Iris pigment epithelial cell (primary cell): Measurements from ENCODE around the gene TLR6.
A peak's percentile ranks its signal among the peaks of the same experiment; 100 is the strongest.

Experiments
- DNase-seq: peaks from one replicate; pipeline ENCODE4 v3.0.0-alpha.2; 2011; ENCODE audit warnings: low read depth

The TLR6 gene

DNA sequence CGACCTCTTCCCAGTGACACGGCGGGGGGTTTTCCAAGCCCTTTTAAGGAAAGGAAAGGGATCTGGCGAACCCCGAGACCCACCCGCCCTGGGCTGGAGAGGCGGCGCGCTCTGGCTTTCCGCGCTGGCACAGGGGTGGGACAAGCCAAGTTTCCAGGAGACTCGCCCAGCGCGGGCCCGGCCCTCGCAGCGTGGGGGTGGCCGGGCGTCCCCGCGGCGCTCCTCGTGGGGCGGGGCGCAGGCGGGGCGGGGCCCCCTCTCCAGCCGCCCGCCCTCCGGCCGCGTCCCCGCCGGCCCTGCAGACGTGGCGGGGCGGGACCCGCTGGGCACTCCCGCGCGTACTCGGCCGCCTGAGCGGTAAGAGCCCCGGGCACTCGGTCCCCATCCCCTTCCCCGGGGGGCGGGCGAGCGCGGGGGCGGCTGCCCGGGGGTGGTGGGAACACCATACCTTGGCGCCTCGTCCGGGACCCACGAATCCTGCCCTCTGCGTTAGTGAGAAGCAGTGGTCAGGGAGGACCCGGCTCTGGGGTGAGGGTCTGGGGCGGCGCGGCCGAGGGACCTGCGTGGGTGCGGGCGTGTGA is 11.0 kb upstream of the TLR6 start, which contains the start of gene FAM114A1:
FAM114A1 (plus strand) TSS at position 329 of the 581 bp plus-strand sequence. CDS start 10,273 bp downstream, outside the sequence.
- DNase-seq = peak; percentile 79

DNA sequence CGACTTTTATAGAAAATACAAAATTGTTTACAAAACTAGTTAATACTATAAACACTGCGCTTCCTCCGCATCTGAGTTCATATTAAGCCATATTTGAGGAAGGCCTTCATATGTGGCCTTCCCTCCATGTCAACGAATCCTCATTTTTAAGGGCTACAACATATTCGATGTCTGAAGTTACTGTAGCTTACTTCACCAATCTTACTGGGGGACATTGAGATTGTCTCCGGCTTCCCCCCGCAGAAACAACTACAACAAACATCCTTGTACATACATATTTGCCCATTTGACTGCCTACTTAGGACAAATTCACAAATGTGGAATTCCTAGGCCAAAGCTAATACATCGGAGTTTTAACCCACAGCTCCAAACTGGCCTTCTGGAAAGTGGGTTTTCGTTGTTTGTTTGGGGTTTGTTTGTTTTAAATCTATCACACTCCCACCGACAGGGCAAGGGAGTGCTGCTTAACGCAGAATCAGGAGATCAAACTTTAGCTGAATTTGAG is 10.4 kb upstream of the TLR6 start:
- no peak for DNase-seq

- DNase-seq = no peak
Observed at GRCh38 chr4:38865445-38865844, 8.8 kb upstream of the TLR6 start.

GRCh38 chr4:38861791-38862190 is 5.2 kb upstream of the TLR6 start:
- DNase-seq = no peak

DNA sequence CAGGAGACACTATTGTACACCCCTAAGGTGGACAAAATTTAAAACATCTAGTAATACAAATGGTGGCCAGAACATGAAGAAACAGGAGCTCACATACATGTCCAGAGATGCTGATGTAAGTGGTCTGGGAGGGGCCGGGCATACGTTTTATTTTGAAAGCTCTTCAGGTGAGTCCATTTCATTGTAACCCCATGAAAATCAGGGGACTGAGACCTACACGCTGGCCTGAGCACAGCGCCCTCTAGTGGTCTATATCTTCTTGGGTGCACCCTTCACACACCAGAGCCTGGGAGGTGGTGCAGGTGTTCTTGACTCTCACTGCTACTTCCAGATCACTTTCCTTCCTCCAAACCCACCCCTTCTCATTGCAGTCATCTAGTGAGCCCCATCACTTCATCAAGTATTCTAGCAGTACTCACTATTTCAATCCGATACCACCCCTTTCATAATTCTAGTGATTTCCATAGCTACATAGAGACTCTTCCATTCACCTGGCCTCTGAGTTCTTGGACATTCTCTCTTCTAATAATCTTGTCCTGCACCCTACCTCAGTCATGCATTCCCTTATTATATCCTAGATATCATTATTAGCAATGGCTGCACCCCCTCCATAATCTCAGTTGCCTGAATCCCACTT is 4.3 kb upstream of the TLR6 start:
- peak; percentile 64 for DNase-seq

DNA sequence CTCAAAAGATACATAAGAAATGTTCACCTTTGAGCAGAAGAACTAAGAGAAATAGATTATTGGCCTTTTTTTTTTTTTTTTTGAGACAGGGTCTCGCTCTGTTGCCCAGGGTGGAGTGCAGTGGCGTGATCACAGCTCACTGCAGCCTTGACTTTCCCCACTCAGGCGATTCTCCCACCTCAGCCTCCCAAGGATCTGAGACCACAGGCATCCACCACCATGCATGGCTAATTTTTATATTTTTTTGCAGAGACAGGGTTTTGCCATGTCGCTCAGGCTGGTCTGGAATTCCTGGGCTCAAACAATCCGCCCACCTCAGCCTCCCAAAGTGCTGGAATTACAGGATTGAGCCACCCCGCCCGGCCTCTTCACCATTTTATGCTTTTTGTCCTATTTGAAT is 2.9 kb upstream of the TLR6 start:
- no peak for DNase-seq

DNA sequence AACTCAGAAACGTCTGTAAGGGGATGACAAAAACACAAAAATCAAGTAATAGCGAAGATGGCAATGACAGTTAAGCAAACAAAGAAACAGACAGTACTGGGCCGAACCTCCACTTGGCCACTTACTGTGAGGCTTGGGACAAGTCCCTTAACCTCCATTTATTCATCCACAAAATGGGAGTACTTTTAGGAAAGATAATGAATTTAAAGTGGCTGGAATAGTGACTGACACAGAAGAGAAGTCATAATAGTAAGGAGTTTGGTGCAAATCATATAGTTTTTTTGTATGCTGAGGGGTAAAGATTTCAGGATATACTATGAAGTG is 1.4 kb upstream of the TLR6 start:
- no peak for DNase-seq

DNA sequence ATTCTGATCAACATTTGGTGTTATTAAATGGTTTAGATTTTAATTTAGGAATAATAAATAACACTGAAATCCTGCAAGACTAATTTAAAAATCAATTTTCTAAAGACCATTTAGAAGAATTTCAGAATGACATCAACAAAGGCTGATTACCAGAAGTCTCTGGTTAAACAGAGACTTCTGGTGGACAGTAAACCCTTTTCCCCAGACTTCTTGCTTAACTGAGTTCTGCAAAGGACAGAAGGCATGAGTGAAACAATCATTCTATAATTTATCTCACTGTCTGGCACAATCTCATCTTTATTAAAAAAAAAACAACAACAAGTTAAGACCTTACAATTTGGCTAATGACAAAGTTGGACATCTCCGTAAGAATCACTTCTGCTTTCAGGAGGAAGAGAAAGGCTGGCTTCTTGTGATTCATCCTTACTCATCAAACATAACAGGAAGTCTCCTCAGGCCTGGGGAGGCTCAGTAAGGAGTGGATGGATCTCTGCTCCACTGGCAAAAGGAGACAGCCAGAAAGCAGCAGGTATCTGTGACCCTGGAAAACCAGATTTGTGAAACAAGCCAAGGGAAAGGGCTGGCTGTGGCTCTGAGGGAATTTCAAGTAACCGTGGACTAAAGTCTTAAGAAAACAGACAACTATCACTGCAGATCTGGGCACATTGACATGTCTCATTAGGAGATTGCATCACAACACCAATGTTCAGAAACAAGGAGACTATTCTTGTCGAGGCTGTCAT is 908 bp upstream of the TLR6 start:
- DNase-seq = peak; percentile 95

- no peak for DNase-seq
Observed at GRCh38 chr4:38856046-38856445, 571 bp downstream of the TLR6 start.

DNA sequence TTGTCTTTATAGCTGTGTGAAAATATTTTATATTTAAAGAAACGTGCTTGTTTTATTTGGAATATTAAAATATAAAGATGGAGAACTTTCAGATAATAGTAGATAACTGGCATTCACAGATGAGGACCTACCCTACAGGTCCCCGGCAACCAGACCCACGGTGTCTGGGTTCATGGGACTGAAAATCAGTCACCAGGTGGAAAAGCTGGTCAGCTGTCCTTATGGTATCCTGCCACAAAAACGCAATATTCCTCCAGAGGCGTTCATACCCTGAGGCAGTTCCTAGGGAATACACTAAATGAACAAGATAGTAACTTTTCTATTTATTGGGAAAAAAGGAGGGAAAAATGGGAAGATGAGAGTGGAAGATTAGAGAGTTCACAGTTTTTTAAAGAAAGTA is 1.2 kb downstream of the TLR6 start:
- DNase-seq = no peak

GRCh38 chr4:38846015-38846414 is 10.6 kb downstream of the TLR6 start:
- peak; percentile 38 for DNase-seq

- DNase-seq = no peak
Observed at GRCh38 chr4:38842994-38843393, 13.6 kb downstream of the TLR6 start.

DNA sequence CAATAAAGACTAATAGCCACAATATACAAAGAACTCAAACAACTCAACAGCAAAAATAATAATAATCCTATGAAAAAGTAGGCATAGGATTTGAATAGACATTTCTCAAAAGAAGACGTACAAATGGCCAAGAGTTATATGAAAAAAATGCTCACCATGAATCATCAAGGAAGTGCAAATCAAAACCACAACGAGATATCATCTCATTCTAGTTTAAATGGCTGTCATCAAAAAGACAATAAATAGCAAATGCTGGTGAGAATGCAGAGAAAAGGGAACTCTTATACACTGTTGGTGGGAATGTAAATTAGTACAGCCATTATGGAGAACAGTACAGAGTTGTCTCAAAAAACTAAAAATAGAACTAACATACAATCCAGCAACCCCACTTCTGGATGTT is 18.8 kb downstream of the TLR6 start:
- DNase-seq = peak; percentile 70

DNA sequence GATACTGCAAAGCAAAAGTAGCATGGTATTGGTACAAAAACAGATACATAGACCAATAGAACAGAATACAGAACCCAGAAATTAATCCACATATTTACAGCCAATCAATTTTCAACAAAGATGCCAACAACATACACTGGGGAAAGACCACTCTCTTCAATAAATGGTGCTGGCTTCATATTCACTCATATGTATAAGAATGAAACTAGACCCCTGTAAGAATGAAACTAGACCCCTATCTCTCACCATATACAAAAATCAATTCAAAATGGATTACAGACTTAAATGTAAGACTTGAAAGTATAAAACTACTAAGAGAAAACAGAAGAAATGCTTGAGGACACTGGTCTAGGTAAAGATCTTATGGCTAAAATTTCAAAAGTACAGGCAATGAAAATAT is 19.3 kb downstream of the TLR6 start:
- no peak for DNase-seq

- no peak for DNase-seq
Observed at GRCh38 chr4:38834570-38834969, 22.0 kb downstream of the TLR6 start.

GRCh38 chr4:38832624-38833528 is 23.7 kb downstream of the TLR6 start:
- DNase-seq = no peak

DNA sequence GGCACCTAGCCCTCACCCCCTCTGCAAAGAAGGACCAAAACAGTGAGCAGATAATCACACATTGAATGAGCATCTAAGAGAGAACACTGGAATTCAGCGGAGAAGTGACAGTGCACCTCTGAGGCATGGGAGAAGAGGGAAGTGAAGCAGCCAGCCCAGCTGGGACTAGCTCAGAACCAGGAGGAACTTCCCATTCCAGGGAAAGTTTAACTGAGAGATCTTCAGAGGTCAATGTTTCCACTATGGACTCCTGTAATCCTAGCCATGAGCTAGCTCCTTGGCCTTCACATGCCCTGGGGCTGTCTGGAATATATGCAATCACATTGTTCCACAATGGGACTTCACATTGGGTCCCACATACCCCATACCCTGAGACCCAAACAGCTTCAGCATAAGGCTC is 24.4 kb downstream of the TLR6 start:
- DNase-seq = no peak

DNA sequence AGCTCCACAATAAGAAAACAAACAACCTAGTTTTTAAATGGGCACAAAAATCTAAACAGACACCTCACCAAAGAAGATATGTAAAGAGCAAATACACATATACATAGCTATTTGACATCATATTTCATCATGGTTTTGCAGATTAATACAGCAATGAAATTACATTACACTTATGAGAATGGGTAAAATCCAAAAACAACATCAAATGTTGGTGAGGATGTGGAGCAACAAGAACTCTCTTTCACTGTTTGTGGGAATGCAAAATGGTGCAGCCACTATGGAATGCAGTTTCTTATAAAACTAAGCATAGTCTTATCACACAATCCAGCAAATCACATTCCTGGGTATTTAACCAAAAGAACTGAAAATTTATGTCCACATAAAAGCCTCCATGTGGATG is 25.0 kb downstream of the TLR6 start:
- DNase-seq = peak; percentile 50

GRCh38 chr4:38829237-38829636 is 27.4 kb downstream of the TLR6 start:
- no peak for DNase-seq

DNA sequence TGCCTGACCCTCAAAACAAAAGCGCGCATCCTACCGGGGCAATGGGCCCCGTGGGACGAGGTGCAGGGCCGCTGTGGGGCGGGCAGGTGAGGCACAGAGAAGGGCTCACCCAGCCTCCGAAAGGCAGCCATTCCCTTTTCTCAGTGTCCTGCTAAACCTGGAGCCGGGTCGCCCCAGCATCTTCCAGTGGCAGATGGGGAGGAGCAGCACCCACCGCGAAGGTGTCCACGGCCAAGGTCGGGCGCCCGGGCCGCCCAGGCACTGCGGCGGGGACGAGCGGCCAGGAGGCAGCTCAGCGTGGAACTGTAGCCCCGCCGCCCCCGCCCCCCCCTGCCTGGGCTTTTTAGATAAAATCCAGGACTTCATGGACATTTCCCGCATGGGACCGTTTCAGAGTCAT is 32.9 kb downstream of the TLR6 start:
- DNase-seq = no peak

- no peak for DNase-seq
Observed at GRCh38 chr4:38822748-38823303, 33.8 kb downstream of the TLR6 start.

DNA sequence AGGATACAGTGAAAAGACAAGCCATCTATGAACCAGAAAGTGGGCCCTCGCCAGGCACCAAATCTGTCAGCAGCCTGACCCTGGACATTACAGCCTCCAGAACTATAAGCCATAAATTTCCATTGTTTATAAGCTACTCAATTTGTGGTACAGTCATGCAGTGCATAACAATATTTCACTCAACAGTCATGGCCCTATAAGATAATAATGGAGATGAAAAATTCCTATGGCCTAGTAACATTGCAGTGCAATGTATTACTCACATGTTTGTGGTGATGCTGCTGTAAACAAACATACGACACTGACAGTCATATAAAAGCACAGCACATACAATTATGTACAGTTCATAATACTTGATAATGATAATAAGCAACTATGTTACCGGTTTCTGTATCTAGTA is 34.9 kb downstream of the TLR6 start:
- peak; percentile 30 for DNase-seq
